Activated naive CD4-positive, alpha-beta T cell treated with anti-CD3 and anti-CD28 coated beads for 36 hours (primary cell): ENCODE data around the gene KRTAP10-10. TPM values are rescaled to one million over a fixed set of nuclear protein-coding genes. Genes with fewer than 3 reads are reported as not detected.
"Not testable (repeated sequence)": the region's sequence is repeated elsewhere in the genome, so short reads cannot be mapped to it uniquely, and the experiment has no call there.

Experiments used
- CTCF ChIA-PET: fragments of 350-600 bp; sonication (Branson Sonifier 250); formaldehyde crosslinking; loops from one replicate; lab custom pipeline; 2021; ENCODE audit warnings: antibody characterized with exemption; lab: Charles Lee
- DNase-seq: peaks from one replicate; pipeline ENCODE4 v3.0.0-alpha.2; 2020
- H3K27ac Mint-ChIP-seq: one replicate; pipeline ENCODE4 v1.8.0; 2021; ENCODE audit warnings: mild to moderate bottlenecking, mixed read lengths
- H3K27me3 Mint-ChIP-seq: one replicate; pipeline ENCODE4 v1.8.0; 2021; ENCODE audit warnings: low read depth, mixed read lengths
- H3K36me3 Mint-ChIP-seq: one replicate; pipeline ENCODE4 v1.8.0; 2021; ENCODE audit warnings: low read depth, mixed read lengths
- H3K4me1 Mint-ChIP-seq: one replicate; pipeline ENCODE4 v1.8.0; 2021; ENCODE audit warnings: low read depth, mixed read lengths
- H3K4me3 Mint-ChIP-seq: one replicate; pipeline ENCODE4 v1.8.0; 2021; ENCODE audit warnings: mild to moderate bottlenecking, moderate library complexity, mixed read lengths
- H3K9me3 Mint-ChIP-seq: one replicate; pipeline ENCODE4 v1.8.0; 2021; ENCODE audit warnings: mixed read lengths
- intact Hi-C: fragments of 100-400 bp; cut with micrococcal nuclease; formaldehyde crosslinking; loops from one replicate; pipeline ENCODE4 v1.15.1; 2023
- total RNA-seq, 2 experiments: library from RNA; stranded (reverse); gene quantifications; one replicate each; pipeline ENCODE4 v1.2.3, GENCODE V29; 2021

Gene KRTAP10-10
- total RNA-seq, 2 experiments from 2014 or later, result not detected

DNA sequence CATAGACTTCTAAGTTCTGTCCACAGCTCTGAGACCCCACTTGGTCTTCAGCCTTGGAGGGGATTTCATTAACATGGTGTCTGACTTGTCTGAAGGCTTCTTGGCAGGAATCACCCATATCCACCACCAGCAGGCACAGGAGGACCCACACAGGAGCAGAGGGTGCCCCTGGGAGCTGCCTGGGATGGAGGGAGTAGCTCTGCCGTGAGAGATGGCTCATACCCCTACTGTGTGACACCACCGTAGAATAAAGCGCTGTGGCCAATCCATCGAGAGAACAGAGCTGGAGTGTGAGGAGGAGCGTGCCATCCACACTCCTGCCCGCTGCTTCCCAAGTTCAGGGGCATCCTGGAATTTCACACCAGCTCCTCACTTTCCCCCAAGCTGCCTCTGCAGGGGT is 47.9 kb downstream of the KRTAP10-10 start:
- H3K27ac Mint-ChIP-seq, CTCF ChIA-PET, H3K4me1 Mint-ChIP-seq, H3K9me3 Mint-ChIP-seq, H3K27me3 Mint-ChIP-seq, DNase-seq, intact Hi-C loops, H3K36me3 Mint-ChIP-seq, H3K4me3 Mint-ChIP-seq: not testable (repeated sequence)

- Mint-ChIP-seq H3K4me1 (peaks cover 10% of the 10 kb centered on the region), H3K27ac (no peak overlapping the region), H3K4me3 (no peak overlapping the region), H3K9me3 (no peaks in the 10 kb centered on the region), H3K27me3 (peaks cover 10% of the 10 kb centered on the region), H3K36me3 (no peaks in the 10 kb centered on the region)
- DNase-seq, result peak; percentile 22
- CTCF ChIA-PET, result interaction anchor here (1.5 kb wide), 1 partner anchor 9 kb away, joined by 3 read pairs; no protein-coding TSS in a partner anchor
- intact Hi-C loops, result no loop called here
Observed at GRCh38 chr21:44686000-44686781, 49.0 kb downstream of the KRTAP10-10 start.

DNA sequence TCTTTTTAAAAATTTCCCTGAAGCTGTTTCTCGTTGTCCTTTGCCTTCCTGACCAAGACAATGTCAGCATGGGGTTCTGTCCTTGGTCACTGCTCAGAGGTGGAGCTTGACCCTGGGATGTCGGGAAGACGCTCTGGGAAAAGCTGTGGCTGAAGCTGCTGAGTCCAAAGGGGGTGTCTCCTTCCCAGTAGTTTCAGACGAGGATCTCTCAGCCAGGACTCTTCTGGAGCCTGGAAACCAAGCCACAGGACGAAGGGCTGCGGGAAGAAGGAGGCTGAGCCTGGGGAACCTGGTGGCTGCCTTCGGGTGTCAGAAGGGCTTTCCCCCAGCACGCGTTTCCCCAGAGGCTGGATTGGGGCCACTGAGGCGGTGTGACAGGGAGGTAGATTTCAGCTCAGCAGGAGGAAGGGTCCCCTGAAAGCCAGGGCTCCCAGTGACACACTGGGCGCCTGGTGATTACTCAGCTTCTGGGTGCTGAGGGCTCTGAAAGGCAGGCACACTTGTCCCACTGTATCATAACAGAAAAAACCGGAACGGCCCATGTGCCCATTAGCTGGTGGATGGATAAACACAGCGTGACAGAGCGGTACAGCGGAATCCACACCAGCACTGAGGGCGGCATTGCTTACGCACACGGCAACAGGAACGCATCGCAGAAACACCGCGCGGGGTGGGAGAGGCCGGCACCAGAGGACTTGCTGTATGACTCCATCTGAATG is 49.8 kb downstream of the KRTAP10-10 start:
- Mint-ChIP-seq H3K36me3 (no peaks in the 10 kb centered on the region), H3K4me1 (peaks cover 18% of the 10 kb centered on the region), H3K27ac (no peak overlapping the region), H3K9me3 (no peaks in the 10 kb centered on the region), H3K4me3 (no peak overlapping the region), H3K27me3 (peaks cover 10% of the 10 kb centered on the region)
- CTCF ChIA-PET, result interaction anchor here (1.5 kb wide), 1 partner anchor 10 kb away, joined by 3 read pairs; no protein-coding TSS in a partner anchor
- DNase-seq, result no peak
- intact Hi-C loops, result no loop called here

- peaks cover 2% of the 10 kb centered on the region for H3K36me3 Mint-ChIP-seq
- no peak for DNase-seq
- CTCF ChIA-PET, result interaction anchor here (1.5 kb wide), 1 partner anchor 11 kb away, joined by 3 read pairs; no protein-coding TSS in a partner anchor
- peaks cover 7% of the 10 kb centered on the region for H3K27me3 Mint-ChIP-seq
- H3K27ac Mint-ChIP-seq, result no peak overlapping the region
- H3K4me3 Mint-ChIP-seq, result no peak overlapping the region
- H3K4me1 Mint-ChIP-seq, result peaks cover 19% of the 10 kb centered on the region
- H3K9me3 Mint-ChIP-seq, result peaks cover 4% of the 10 kb centered on the region
- intact Hi-C loops, result no loop called here
Observed at GRCh38 chr21:44687671-44688070, 50.5 kb downstream of the KRTAP10-10 start.

Other genes with a start within 250 kb of the KRTAP10-10 start
- gene LRRC3, start 181.8 kb upstream of the KRTAP10-10 start, total RNA-seq, result 1 to 10 TPM; 2.5 to 2.8 TPM
- not detected for gene KRTAP10-1, start 97.2 kb upstream of the KRTAP10-10 start, total RNA-seq
- gene KRTAP10-2, start 85.9 kb upstream of the KRTAP10-10 start, total RNA-seq, result not detected
- not detected for gene KRTAP10-3, start 78.6 kb upstream of the KRTAP10-10 start, total RNA-seq
- gene KRTAP10-4, start 63.6 kb upstream of the KRTAP10-10 start, total RNA-seq, result not detected
- gene KRTAP10-5, start 56.8 kb upstream of the KRTAP10-10 start, total RNA-seq, result not detected
- not detected for gene KRTAP10-6, start 44.9 kb upstream of the KRTAP10-10 start, total RNA-seq
- not detected for gene KRTAP10-7, start 36.8 kb upstream of the KRTAP10-10 start, total RNA-seq
- gene KRTAP10-8, start 25.3 kb upstream of the KRTAP10-10 start, total RNA-seq, result not detected
- not detected for gene KRTAP10-9, start 10.3 kb upstream of the KRTAP10-10 start, total RNA-seq
- gene KRTAP10-11, start 9.1 kb downstream of the KRTAP10-10 start, total RNA-seq, result not detected
- gene KRTAP12-4, start 17.3 kb downstream of the KRTAP10-10 start, total RNA-seq, result not detected
- gene KRTAP12-3, start 20.6 kb downstream of the KRTAP10-10 start, total RNA-seq, result not detected
- gene KRTAP12-2, start 29.6 kb downstream of the KRTAP10-10 start, total RNA-seq, result not detected
- not detected for gene KRTAP12-1, start 44.8 kb downstream of the KRTAP10-10 start, total RNA-seq
- gene KRTAP10-12, start 59.8 kb downstream of the KRTAP10-10 start, total RNA-seq, result not detected
- gene TSPEAR, start 74.2 kb downstream of the KRTAP10-10 start, total RNA-seq, result not detected
- 10 to 100 TPM; 94.0 to 95.2 TPM for gene UBE2G2, start 164.5 kb downstream of the KRTAP10-10 start, total RNA-seq
- 10 to 100 TPM; 87.1 to 94.7 TPM for gene SUMO3, start 180.7 kb downstream of the KRTAP10-10 start, total RNA-seq
- 10 to 100 TPM; 37.6 to 38.5 TPM for gene PTTG1IP, start 236.3 kb downstream of the KRTAP10-10 start, total RNA-seq